HepG2 (cell line): ENCODE measurements around the gene GJA9. TPM values are rescaled to one million over a fixed set of nuclear protein-coding genes. Genes with fewer than 3 reads are reported as not detected.

Experiments
- ATAC-seq: fragments of 200-7000 bp; cut with Tn5 transposase; 3 replicates; pipeline ENCODE4 v1.9.1; 2020; ENCODE audit warnings: mild to moderate bottlenecking, moderate library complexity
- BruUV-seq: library from RNA; stranded (reverse); fragments of 400-500 nt; replicated peaks from 2 replicates; lab custom pipeline; 2021; lab: Mats Ljungman, UMichigan
- CTCF ChIA-PET: fragments of 300-600 bp; formaldehyde crosslinking; extraction: SDS; loops from one replicate; lab custom pipeline; 2021; ENCODE audit warnings: low total read pairs, inconsistent platforms, low intra/inter-chr PET ratio; lab: Yijun Ruan, JAX
- POLR2A ChIA-PET: fragments of 350-600 bp; sonication (Branson Sonifier 250); formaldehyde crosslinking; loops from one replicate; lab custom pipeline; 2020; ENCODE audit warnings: antibody characterized with exemption, inconsistent platforms; lab: Yijun Ruan, JAX
- DNase-seq: peaks from one replicate; pipeline ENCODE4 v3.0.0-alpha.2; 2015; ENCODE audit warnings: low spot score
- FAIRE-seq: peaks from 3 replicates; lab custom pipeline; 2011; peaks lifted over from hg19 to GRCh38; lab: Jason Lieb, UNC
- H2AFZ ChIP-seq: one replicate; pipeline ENCODE4 v1.6.1; 2011; ENCODE audit warnings: low read length, inconsistent platforms
- H3K27ac ChIP-seq: fragments of 300-600 bp; 3 replicates; pipeline ENCODE4 v1.8.0; 2011; ENCODE audit warnings: mixed run types, mild to moderate bottlenecking, mixed read lengths, low read length, inconsistent platforms; ENCODE audit not compliant: insufficient read depth; ENCODE audit errors: extremely low read length
- H3K27me3 ChIP-seq, 2 experiments: fragments of 200-600 bp in 1 of 2; 2 replicates in 1 of 2; 3 replicates in 1 of 2; pipeline versions ENCODE4 v1.6.0 to v1.8.0; 2011; ENCODE audit warnings: low read length in 2 of 2, mild to moderate bottlenecking in 2 of 2, moderate library complexity in 2 of 2, inconsistent platforms in 1 of 2; ENCODE audit not compliant: insufficient read depth in 2 of 2, control insufficient read depth in 1 of 2
- H3K36me3 ChIP-seq, 2 experiments: fragments of 200-600 bp in 1 of 2; replicated peaks in 1 of 2; 2 replicates in 1 of 2; 3 replicates in 1 of 2; pipeline versions ENCODE4 v1.5.1 to v1.8.0; 2011; ENCODE audit warnings: low read length in 2 of 2, inconsistent platforms in 1 of 2; ENCODE audit not compliant: insufficient read depth in 2 of 2, control insufficient read depth in 1 of 2
- H3K4me1 ChIP-seq: 2 replicates; pipeline ENCODE4 v1.5.1; 2012; ENCODE audit warnings: low read length, inconsistent platforms; ENCODE audit not compliant: insufficient read depth
- H3K4me2 ChIP-seq: 2 replicates; pipeline ENCODE4 v1.6.0; 2011; ENCODE audit warnings: low read depth, low read length, inconsistent platforms
- H3K4me3 ChIP-seq, 3 experiments: fragments of 200-600 bp in 1 of 3; sonication (generic), shearing (Covaris generic) in 1 of 3; replicated peaks in 1 of 3; 2 replicates each; pipeline ENCODE4 v1.5.1; 2011 to 2016; ENCODE audit warnings: low read length in 3 of 3, inconsistent platforms in 2 of 3, low read depth in 2 of 3, mild to moderate bottlenecking in 2 of 3, control low read depth in 1 of 3, mixed read lengths in 1 of 3; ENCODE audit not compliant: insufficient read depth in 1 of 3
- H3K79me2 ChIP-seq: one replicate; pipeline ENCODE4 v1.6.1; 2011; ENCODE audit warnings: low read length, inconsistent platforms; ENCODE audit not compliant: insufficient read depth
- H3K9ac ChIP-seq: 2 replicates; pipeline ENCODE4 v1.6.0; 2011; ENCODE audit warnings: mild to moderate bottlenecking, low read depth, low read length, inconsistent platforms; ENCODE audit not compliant: insufficient read depth
- H3K9me3 ChIP-seq: 2 replicates; pipeline ENCODE4 v1.5.1; 2012; ENCODE audit warnings: mild to moderate bottlenecking, low read length
- H4K20me1 ChIP-seq: 2 replicates; pipeline ENCODE4 v1.6.0; 2011; ENCODE audit warnings: inconsistent platforms, mild to moderate bottlenecking, low read length, moderate library complexity; ENCODE audit not compliant: insufficient read depth
- CREB3 ChIP-seq: sonication (generic); formaldehyde crosslinking; IDR thresholded peaks from 2 replicates; pipeline ENCODE4 v1.5.0; 2020; ENCODE audit warnings: missing genetic modification reagents
- DNMT3B ChIP-seq: conservative IDR thresholded peaks from 2 replicates; pipeline ENCODE4 v1.6.1; 2016; ENCODE audit warnings: missing biosample characterization, control low read depth
- ETV6 ChIP-seq: sonication (generic); formaldehyde crosslinking; conservative IDR thresholded peaks from 2 replicates; pipeline ENCODE4 v1.4.0; 2020; ENCODE audit warnings: missing genetic modification reagents
- KLF15 ChIP-seq: sonication (generic); formaldehyde crosslinking; IDR thresholded peaks from 2 replicates; pipeline ENCODE4 v1.8.1; 2023; ENCODE audit warnings: borderline replicate concordance, mild to moderate bottlenecking, inconsistent platforms, missing genetic modification reagents, mixed read lengths
- NFRKB ChIP-seq: fragments of 450-650 bp; IDR thresholded peaks from 2 replicates; pipeline ENCODE4 v1.6.1; 2017
- RBFOX2 ChIP-seq: fragments of 200-400 bp; formaldehyde crosslinking; IDR thresholded peaks from 2 replicates; pipeline ENCODE4 v1.6.1; 2017; ENCODE audit warnings: low read depth, mild to moderate bottlenecking, low read length
- SMAD9 ChIP-seq: sonication (generic); formaldehyde crosslinking; IDR thresholded peaks from 2 replicates; pipeline ENCODE4 v1.5.1; 2020; ENCODE audit warnings: mild to moderate bottlenecking, missing genetic modification reagents
- SNRNP70 ChIP-seq: fragments of 200-400 bp; formaldehyde crosslinking; IDR thresholded peaks from 2 replicates; pipeline ENCODE4 v1.6.1; 2017; ENCODE audit warnings: mild to moderate bottlenecking, low read depth, low read length, moderate library complexity
- SRY ChIP-seq: sonication (generic); formaldehyde crosslinking; IDR thresholded peaks from 2 replicates; pipeline ENCODE4 v1.8.0; 2022; ENCODE audit warnings: mild to moderate bottlenecking, missing genetic modification reagents
- TCF12 ChIP-seq, 2 experiments: fragments of 450-650 bp in 1 of 2; sonication (generic) in 1 of 2; formaldehyde crosslinking in 1 of 2; IDR thresholded peaks; 2 replicates each; pipeline versions ENCODE4 v1.6.1 to v1.8.0; 2017 to 2022; ENCODE audit warnings: antibody characterized with exemption in 1 of 2, mild to moderate bottlenecking in 1 of 2, missing genetic modification reagents in 1 of 2, moderate library complexity in 1 of 2
- ZBTB8A ChIP-seq: sonication (generic); formaldehyde crosslinking; IDR thresholded peaks from 2 replicates; pipeline ENCODE4 v1.4.0; 2020; ENCODE audit warnings: mild to moderate bottlenecking, low read depth, missing genetic modification reagents, borderline replicate concordance
- ZNF124 ChIP-seq: sonication (generic); formaldehyde crosslinking; IDR thresholded peaks from 2 replicates; pipeline ENCODE4 v1.4.0; 2020; ENCODE audit warnings: missing genetic modification reagents
- ZNF431 ChIP-seq: sonication (generic); formaldehyde crosslinking; IDR thresholded peaks from 2 replicates; pipeline ENCODE4 v1.9.0; 2022; ENCODE audit warnings: missing genetic modification reagents, low read depth, mild to moderate bottlenecking, borderline replicate concordance
- ZNF674 ChIP-seq: sonication (generic); formaldehyde crosslinking; IDR thresholded peaks from 2 replicates; pipeline ENCODE4 v1.5.0; 2020; ENCODE audit warnings: low read depth, mild to moderate bottlenecking, missing genetic modification reagents
- ZNF737 ChIP-seq: sonication (generic); formaldehyde crosslinking; IDR thresholded peaks from 2 replicates; pipeline ENCODE4 v1.5.0; 2020; ENCODE audit warnings: missing genetic modification reagents, mild to moderate bottlenecking, borderline replicate concordance
- WGBS: methylation state at CpG from one replicate; pipeline ENCODE4 v1.1.6; 2017; ENCODE audit warnings: low lambda C conversion rate; 5-methylcytosine and 5-hydroxymethylcytosine counted together
- in situ Hi-C: cut with HindIII; loops from 2 replicates; pipeline ENCODE4 v1.10.0; 2017; ENCODE audit warnings: low pct_unique_long_range_greater_than_20kb; ENCODE audit not compliant: extremely low pct_ligation_motif_present
- intact Hi-C: fragments of 100-400 bp; cut with micrococcal nuclease; formaldehyde crosslinking; loops from one replicate; pipeline ENCODE4 v1.10.0; 2022; ENCODE audit not compliant: unreplicated experiment
- polyA plus RNA-seq, 8 experiments: library from polyadenylated mRNA; depleted of rRNA in 3 of 8; stranded (reverse) in 7 of 8; unstranded in 1 of 8; fragments of >200 nt; fragmentation: Illumina TruSeq in 4 of 8; extraction: Trizol in 4 of 8; gene quantifications; 2 replicates each; pipeline versions ENCODE4 v1.2.1 to v1.2.3, GENCODE V29; 2011 to 2016; ENCODE audit warnings: low read depth in 4 of 8, missing spikeins in 1 of 8, mixed read lengths in 1 of 8; ENCODE audit not compliant: insufficient read depth in 1 of 8
- total RNA-seq, 5 experiments: library from RNA; depleted of rRNA; stranded (reverse); fragments of >200 nt; fragmentation: Illumina TruSeq; extraction: Trizol; gene quantifications; 2 replicates each; pipeline ENCODE4 v1.2.3, GENCODE V29; 2016; ENCODE audit warnings: low read depth in 1 of 5

Gene GJA9
- total and polyA plus RNA-seq, 2 of the 13 experiments (the other 11 are each of a cell fraction or from before 2014, with no cell fraction given) = 0.08 to 0.13 TPM

- Histone ChIP-seq H3K4me1 (peaks cover 13% of the 10 kb centered on the region), H2AFZ (no peak overlapping the region), H4K20me1 (no peaks in the 10 kb centered on the region), H3K4me2 (no peak overlapping the region), H3K27ac (no peak overlapping the region), H3K27me3 (no peaks in the 10 kb centered on the region), H3K4me3 (no peak overlapping the region), H3K36me3 (peaks cover 13 to 34% of the 10 kb centered on the region in 2 experiments), H3K9ac (no peak overlapping the region), H3K79me2 (peaks cover 21% of the 10 kb centered on the region), H3K9me3 (no peaks in the 10 kb centered on the region)
- intact Hi-C loops = no loop called here
- ChIA-PET POLR2A (no interaction called here), CTCF (no interaction called here)
- in situ Hi-C loops = no loop called here
- BruUV-seq = no TSS peak
- 88% methylated on average over 4 of the region's 4 CpGs for WGBS
- FAIRE-seq (no peak), ATAC-seq (no peak), DNase-seq (no peak)
- TF ChIP-seq RBFOX2 = 0 out of 2 replicates have a peak, but pooled peaks have one; percentile 15
- TF ChIP-seq SMAD9 = no peak
These were observed 28.6 kb downstream of the GJA9 start for GRCh38 chr1:38852780-38853179.

GRCh38 chr1:38848071-38848470, 33.3 kb downstream of the GJA9 start:
- intact Hi-C loops = no loop called here
- no peak for FAIRE-seq
- Histone ChIP-seq H2AFZ (no peak overlapping the region), H3K9me3 (no peaks in the 10 kb centered on the region), H3K36me3 (peaks cover 8 to 47% of the 10 kb centered on the region in 2 experiments), H3K27ac (no peak overlapping the region), H4K20me1 (no peaks in the 10 kb centered on the region), H3K4me3 (no peak overlapping the region), H3K4me1 (no peaks in the 10 kb centered on the region), H3K27me3 (no peaks in the 10 kb centered on the region), H3K79me2 (no peaks in the 10 kb centered on the region), H3K9ac (no peak overlapping the region), H3K4me2 (no peak overlapping the region)
- ATAC-seq = no peak
- ChIA-PET POLR2A (no interaction called here), CTCF (no interaction called here)
- DNase-seq = no peak
- TF ChIP-seq TCF12 (IDR thresholded peaks at IDR 0.05) (no peak), TCF12 (CRISPR knock-in tag; IDR thresholded peaks at IDR 0.05) (no peak), KLF15 (CRISPR knock-in tag) (no peak), ZNF431 (CRISPR knock-in tag) (no peak), CREB3 (CRISPR knock-in tag) (no peak), NFRKB (no peak), DNMT3B (no peak), SRY (CRISPR knock-in tag) (no peak), ZNF737 (CRISPR knock-in tag) (no peak), ETV6 (CRISPR knock-in tag) (no peak), ZBTB8A (CRISPR knock-in tag) (no peak), ZNF674 (CRISPR knock-in tag) (no peak), SNRNP70 (no peak), ZNF124 (no peak)
- in situ Hi-C loops = no loop called here
- no TSS peak for BruUV-seq
- WGBS = 90% methylated on average over 1 of the region's 1 CpG
